ENCODE measurements around the gene ZSCAN26.

- TF ChIP-seq POLR2A (IDR thresholded peaks at IDR 0.05; ENCODE audit: low read depth, low read length) (no peak), POLR2AphosphoS5 (IDR thresholded peaks at IDR 0.05; ENCODE audit: low read depth, low read length) (no peak)
Measured at GRCh38 chr6:28243946-28244345, 23.0 kb upstream of the ZSCAN26 start.
